ENCODE measurements around the gene ABCD1. TPM values are rescaled to one million over a fixed set of nuclear protein-coding genes. Genes with fewer than 3 reads are reported as not detected.

Gene ABCD1
- total RNA-seq, 1 donor from 2014 or later, result 0.79 TPM

DNA sequence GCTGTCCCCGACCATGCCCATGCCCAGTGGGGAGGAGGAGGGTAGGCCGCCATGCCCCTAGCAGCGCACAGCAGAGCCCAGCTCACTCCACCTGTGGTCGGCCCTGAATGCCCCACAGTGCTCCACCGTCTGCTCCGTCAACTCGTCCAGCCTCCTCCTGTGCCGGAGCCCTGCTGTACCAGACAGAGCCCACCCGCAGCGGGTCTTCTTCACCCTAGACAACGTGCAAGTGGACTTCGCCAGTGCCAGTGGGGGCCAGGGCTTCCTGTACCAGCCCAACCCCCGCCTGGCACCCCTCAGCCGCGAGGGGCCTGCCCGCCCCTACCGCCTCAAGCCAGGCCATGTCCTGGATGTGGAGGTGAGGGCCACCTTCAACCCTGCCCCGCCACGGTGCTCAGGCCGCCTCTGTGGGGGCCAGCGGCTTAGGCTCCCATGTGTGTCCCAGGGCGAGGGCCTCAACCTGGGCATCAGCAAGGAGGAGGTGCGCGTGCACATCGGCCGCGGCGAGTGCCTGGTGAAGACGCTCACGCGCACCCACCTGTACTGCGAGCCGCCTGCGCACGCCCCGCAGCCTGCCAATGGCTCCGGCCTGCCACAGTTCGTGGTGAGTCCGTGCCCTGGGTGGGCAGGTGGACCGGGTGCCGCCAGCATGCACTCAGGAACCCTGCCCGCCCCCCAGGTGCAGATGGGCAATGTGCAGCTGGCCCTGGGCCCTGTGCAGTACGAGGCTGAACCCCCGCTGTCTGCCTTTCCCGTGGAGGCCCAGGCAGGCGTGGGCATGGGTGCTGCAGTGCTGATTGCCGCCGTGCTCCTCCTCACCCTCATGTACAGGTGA is 49.3 kb downstream of the ABCD1 start:
- DNase-seq (ENCODE audit: low spot score), result no peak
- Histone ChIP-seq H2AFZ (replicated peaks) (no peak overlapping the region), H3F3A (ENCODE audit: low read depth) (no peaks in the 10 kb centered on the region), H3K9ac (no peak overlapping the region), H3K4me1 (no peaks in the 10 kb centered on the region), H3K36me3 (no peaks in the 10 kb centered on the region), H3K27ac (no peak overlapping the region), H3K9me3 (ENCODE audit: low read depth) (no peaks in the 10 kb centered on the region), H3K79me2 (ENCODE audit: low read depth) (no peaks in the 10 kb centered on the region), H3K27me3 (no peaks in the 10 kb centered on the region), H3K4me3 (no peak overlapping the region), H4K20me1 (ENCODE audit: low read depth) (no peaks in the 10 kb centered on the region), H3K4me2 (no peak overlapping the region)
- Mint-ChIP-seq H3K4me1 (no peaks in the 10 kb centered on the region), H3K9me3 (peaks cover 5% of the 10 kb centered on the region), H3K27me3 (ENCODE audit: insufficient read depth, low read depth) (peaks cover 2% of the 10 kb centered on the region), H3K36me3 (no peaks in the 10 kb centered on the region), H3K4me3 (no peak overlapping the region), H3K27ac (no peak overlapping the region)
- TF ChIP-seq, protein P1, sequence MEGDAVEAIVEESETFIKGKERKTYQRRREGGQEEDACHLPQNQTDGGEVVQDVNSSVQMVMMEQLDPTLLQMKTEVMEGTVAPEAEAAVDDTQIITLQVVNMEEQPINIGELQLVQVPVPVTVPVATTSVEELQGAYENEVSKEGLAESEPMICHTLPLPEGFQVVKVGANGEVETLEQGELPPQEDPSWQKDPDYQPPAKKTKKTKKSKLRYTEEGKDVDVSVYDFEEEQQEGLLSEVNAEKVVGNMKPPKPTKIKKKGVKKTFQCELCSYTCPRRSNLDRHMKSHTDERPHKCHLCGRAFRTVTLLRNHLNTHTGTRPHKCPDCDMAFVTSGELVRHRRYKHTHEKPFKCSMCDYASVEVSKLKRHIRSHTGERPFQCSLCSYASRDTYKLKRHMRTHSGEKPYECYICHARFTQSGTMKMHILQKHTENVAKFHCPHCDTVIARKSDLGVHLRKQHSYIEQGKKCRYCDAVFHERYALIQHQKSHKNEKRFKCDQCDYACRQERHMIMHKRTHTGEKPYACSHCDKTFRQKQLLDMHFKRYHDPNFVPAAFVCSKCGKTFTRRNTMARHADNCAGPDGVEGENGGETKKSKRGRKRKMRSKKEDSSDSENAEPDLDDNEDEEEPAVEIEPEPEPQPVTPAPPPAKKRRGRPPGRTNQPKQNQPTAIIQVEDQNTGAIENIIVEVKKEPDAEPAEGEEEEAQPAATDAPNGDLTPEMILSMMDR (IDR thresholded peaks at IDR 0.05), result no peak
- no peak for TF ChIP-seq EZH2 (IDR thresholded peaks at IDR 0.05)
- no peak for TF ChIP-seq EZH2phosphoT487 (IDR thresholded peaks at IDR 0.05)

DNA sequence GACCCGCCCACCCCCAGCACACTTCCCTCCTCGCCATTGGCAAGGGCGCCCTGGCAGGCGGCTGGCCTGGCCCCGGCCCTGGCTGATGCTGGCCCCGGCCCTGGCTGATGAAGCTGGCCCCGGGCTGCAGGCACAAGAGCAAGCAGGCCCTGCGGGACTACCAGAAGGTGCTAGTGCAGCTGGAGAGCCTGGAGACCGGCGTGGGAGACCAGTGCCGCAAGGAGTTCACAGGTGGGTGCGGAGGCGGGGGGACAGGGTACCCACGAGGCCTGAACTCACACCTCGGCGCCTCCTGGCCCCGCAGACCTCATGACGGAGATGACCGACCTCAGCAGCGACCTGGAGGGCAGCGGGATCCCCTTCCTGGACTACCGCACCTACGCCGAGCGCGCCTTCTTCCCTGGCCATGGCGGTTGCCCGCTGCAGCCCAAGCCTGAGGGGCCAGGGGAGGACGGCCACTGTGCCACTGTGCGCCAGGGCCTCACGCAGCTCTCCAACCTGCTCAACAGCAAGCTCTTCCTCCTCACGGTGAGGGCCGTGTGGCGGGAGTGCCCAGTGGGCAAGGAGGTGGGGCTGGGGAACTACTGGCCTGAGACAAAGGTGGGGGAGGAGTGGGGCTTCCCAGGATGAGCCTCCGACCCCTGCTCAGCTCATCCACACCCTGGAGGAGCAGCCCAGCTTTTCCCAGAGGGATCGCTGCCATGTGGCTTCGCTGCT is 50.1 kb downstream of the ABCD1 start:
- no peaks in the 10 kb centered on the region for H3K4me1 ChIP-seq
- H3K9me3 Mint-ChIP-seq, result peaks cover 5% of the 10 kb centered on the region
- no peak overlapping the region for H3K4me2 ChIP-seq
- H3K36me3 Mint-ChIP-seq, result no peaks in the 10 kb centered on the region
- no peaks in the 10 kb centered on the region for H3K9me3 ChIP-seq (ENCODE audit: low read depth)
- peaks cover 2% of the 10 kb centered on the region for H3K4me1 Mint-ChIP-seq
- no peak for TF ChIP-seq EZH2phosphoT487 (IDR thresholded peaks at IDR 0.05)
- TF ChIP-seq EZH2 (IDR thresholded peaks at IDR 0.05), result no peak
- TF ChIP-seq, protein P1 (IDR thresholded peaks at IDR 0.05), result no peak
- H3K4me3 ChIP-seq, result no peak overlapping the region
- no peak overlapping the region for H3K9ac ChIP-seq
- no peaks in the 10 kb centered on the region for H3K27me3 ChIP-seq
- H3K27ac Mint-ChIP-seq, result no peak overlapping the region
- H4K20me1 ChIP-seq (ENCODE audit: low read depth), result no peaks in the 10 kb centered on the region
- no peaks in the 10 kb centered on the region for H3K79me2 ChIP-seq (ENCODE audit: low read depth)
- no peaks in the 10 kb centered on the region for H3F3A ChIP-seq (ENCODE audit: low read depth)
- H2AFZ ChIP-seq (replicated peaks), result no peak overlapping the region
- H3K27me3 Mint-ChIP-seq (ENCODE audit: insufficient read depth, low read depth), result peaks cover 2% of the 10 kb centered on the region
- H3K4me3 Mint-ChIP-seq, result no peak overlapping the region
- DNase-seq (ENCODE audit: low spot score), result no peak
- no peaks in the 10 kb centered on the region for H3K36me3 ChIP-seq
- no peak overlapping the region for H3K27ac ChIP-seq

DNA sequence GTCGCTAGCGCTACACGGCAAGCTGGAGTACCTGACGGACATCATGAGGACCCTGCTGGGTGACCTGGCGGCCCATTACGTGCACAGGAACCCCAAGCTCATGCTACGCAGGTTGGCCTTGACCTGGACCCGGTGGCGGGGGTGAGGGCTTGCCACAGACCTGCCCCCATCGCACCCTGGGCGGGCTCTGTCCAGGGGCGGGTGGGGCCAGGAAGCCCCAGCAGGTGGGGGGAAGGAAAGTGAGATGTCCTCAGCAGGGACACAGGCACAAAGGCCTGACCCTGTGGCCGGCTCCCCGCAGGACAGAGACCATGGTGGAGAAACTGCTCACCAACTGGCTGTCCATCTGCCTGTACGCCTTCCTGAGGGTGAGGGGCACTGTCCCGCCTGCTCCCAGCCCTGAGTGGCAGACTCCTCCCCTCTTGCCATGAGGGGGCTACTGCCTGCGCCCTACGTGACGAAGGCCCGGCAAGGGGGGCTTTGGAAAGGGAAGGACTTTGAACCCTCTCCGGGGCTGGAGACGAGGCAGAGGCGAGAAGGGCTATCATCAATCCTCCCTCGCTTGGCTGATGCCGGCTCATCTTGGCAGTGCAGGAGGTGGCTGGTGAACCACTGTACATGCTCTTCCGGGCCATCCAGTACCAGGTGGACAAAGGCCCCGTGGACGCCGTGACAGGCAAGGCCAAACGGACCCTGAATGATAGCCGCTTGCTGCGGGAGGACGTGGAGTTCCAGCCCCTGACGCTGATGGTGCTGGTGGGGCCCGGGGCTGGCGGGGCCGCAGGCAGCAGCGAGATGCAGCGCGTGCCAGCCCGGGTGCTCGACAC is 50.9 kb downstream of the ABCD1 start:
- H3K36me3 ChIP-seq, result no peaks in the 10 kb centered on the region
- DNase-seq (ENCODE audit: low spot score), result no peak

More for the DNA sequence above, 50.9 kb downstream of the ABCD1 start:
- H3K27me3 Mint-ChIP-seq (ENCODE audit: insufficient read depth, low read depth), result peaks cover 2% of the 10 kb centered on the region
- H3K9me3 ChIP-seq (ENCODE audit: low read depth), result no peaks in the 10 kb centered on the region
- H3K4me1 Mint-ChIP-seq, result peaks cover 8% of the 10 kb centered on the region
- H4K20me1 ChIP-seq (ENCODE audit: low read depth), result no peaks in the 10 kb centered on the region
- no peak overlapping the region for H3K27ac ChIP-seq
- no peak overlapping the region for H3K4me2 ChIP-seq
- no peaks in the 10 kb centered on the region for H3F3A ChIP-seq (ENCODE audit: low read depth)
- H3K9me3 Mint-ChIP-seq, result peaks cover 4% of the 10 kb centered on the region
- H3K4me3 ChIP-seq, result no peak overlapping the region
- H3K27ac Mint-ChIP-seq, result no peak overlapping the region
- H3K79me2 ChIP-seq (ENCODE audit: low read depth), result no peaks in the 10 kb centered on the region
- H3K9ac ChIP-seq, result no peak overlapping the region
- no peak for TF ChIP-seq EZH2phosphoT487 (IDR thresholded peaks at IDR 0.05)
- TF ChIP-seq, protein P1 (IDR thresholded peaks at IDR 0.05), result no peak
- TF ChIP-seq EZH2 (IDR thresholded peaks at IDR 0.05), result no peak
- H3K27me3 ChIP-seq, result no peaks in the 10 kb centered on the region
- no peaks in the 10 kb centered on the region for H3K4me1 ChIP-seq
- no peak overlapping the region for H3K4me3 Mint-ChIP-seq
- H3K36me3 Mint-ChIP-seq, result no peaks in the 10 kb centered on the region
- H2AFZ ChIP-seq (replicated peaks), result no peak overlapping the region

Data from neural progenitor cell (in vitro differentiated cells).